ENCODE results near the gene TMEM127. TPM values are rescaled to one million over a fixed set of nuclear protein-coding genes. Genes with fewer than 3 reads are reported as not detected.

Gene TMEM127
- total RNA-seq, 2 donors from 2014 or later, result 27.0 to 28.3 TPM

DNA sequence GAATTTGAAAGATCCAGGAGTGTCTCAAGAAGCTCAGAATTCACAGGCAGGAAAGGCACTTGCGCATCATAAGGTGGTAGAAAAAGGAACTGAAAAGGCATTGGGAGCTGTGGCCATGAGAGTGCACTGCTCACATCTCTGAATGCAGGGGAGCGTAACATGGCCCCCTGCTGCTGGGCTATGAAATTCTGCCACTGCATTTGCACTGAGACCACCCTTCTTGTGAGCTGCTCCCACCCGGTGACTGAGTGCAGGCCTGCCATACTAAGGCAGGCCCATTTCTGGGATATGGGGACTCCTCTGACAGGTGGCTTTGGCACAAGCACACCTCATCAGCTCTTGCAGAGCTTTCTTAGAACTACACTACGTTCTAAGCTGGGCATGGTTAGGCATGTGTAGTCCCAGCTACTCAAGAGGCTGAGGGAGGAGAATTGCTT lies 31.9 kb downstream of the TMEM127 start:
- H3K27me3 ChIP-seq (ENCODE audit: control insufficient read depth, insufficient read depth, low read length, poor library complexity, severe bottlenecking), result no peaks in the 10 kb centered on the region
- H3K27ac ChIP-seq (ENCODE audit: low read depth, low read length), result no peak overlapping the region
- Mint-ChIP-seq H3K9me3 (no peaks in the 10 kb centered on the region), H3K27me3 (ENCODE audit: insufficient read depth) (no peaks in the 10 kb centered on the region), H3K4me3 (no peak overlapping the region), H3K4me1 (no peaks in the 10 kb centered on the region), H3K36me3 (ENCODE audit: low read depth) (peaks cover 3% of the 10 kb centered on the region), H3K27ac (no peak overlapping the region)
- H3K4me3 ChIP-seq (ENCODE audit: low read length), result no peak overlapping the region
- DNase-seq, result no peak
- no peaks in the 10 kb centered on the region for H3K4me1 ChIP-seq (ENCODE audit: control insufficient read depth, insufficient read depth, low read length)
- no peaks in the 10 kb centered on the region for H3K36me3 ChIP-seq (ENCODE audit: control insufficient read depth, insufficient read depth, low read length)
- no peak overlapping the region for H3K9ac ChIP-seq (ENCODE audit: extremely low read depth, low read length, poor library complexity, severe bottlenecking)
- H3K9me3 ChIP-seq (ENCODE audit: control insufficient read depth, low read length), result no peaks in the 10 kb centered on the region
- 89 to 91% methylated on average over 4 of the region's 4 CpGs for WGBS, 2 experiments (ENCODE audit: insufficient coverage in 1 of 2, insufficient read length in 1 of 2)
- TF ChIP-seq, protein P1, sequence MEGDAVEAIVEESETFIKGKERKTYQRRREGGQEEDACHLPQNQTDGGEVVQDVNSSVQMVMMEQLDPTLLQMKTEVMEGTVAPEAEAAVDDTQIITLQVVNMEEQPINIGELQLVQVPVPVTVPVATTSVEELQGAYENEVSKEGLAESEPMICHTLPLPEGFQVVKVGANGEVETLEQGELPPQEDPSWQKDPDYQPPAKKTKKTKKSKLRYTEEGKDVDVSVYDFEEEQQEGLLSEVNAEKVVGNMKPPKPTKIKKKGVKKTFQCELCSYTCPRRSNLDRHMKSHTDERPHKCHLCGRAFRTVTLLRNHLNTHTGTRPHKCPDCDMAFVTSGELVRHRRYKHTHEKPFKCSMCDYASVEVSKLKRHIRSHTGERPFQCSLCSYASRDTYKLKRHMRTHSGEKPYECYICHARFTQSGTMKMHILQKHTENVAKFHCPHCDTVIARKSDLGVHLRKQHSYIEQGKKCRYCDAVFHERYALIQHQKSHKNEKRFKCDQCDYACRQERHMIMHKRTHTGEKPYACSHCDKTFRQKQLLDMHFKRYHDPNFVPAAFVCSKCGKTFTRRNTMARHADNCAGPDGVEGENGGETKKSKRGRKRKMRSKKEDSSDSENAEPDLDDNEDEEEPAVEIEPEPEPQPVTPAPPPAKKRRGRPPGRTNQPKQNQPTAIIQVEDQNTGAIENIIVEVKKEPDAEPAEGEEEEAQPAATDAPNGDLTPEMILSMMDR (conservative IDR thresholded peaks at IDR 0.05), result no peak

DNA sequence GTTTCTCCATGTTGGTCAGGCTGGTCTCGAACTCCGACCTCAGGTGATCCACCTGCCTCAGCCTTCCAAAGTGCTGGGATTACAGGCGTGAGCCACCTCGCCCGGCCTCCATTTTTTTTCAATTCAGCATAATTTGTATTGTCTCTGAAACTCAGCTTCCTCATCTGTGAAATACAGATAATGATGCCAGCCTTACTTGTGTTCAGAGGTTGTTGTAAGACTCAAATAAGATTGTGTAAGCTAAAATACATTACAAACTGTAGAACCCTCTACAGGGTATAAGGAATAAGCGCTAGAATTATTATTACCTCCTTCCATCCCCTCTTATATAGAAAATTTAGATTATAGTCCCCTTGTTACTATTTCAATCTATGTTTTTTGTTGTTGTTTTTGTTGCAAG lies 32.4 kb downstream of the TMEM127 start:
- Histone ChIP-seq H3K27me3 (ENCODE audit: control insufficient read depth, insufficient read depth, low read length, poor library complexity, severe bottlenecking) (no peaks in the 10 kb centered on the region), H3K9me3 (ENCODE audit: control insufficient read depth, low read length) (no peaks in the 10 kb centered on the region)

DNA sequence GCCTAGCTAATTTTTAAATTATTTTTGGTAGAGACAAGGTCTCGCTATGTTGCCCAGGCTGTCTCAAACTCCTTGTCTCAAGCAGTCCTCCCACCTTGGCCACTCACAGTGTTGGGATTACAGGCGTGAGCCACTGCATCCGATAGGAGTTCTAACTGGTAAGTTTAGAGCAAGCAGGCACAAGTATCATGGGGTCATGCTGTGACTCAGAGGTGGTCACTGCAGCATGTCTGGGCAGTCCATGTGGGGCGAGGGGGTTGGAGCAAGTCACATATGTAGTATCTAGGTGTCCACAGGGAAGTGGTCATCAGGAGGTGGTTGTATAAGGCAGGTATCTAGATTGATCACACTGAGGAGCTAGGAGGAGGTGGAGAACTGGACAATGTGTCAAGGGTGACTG lies 34.5 kb downstream of the TMEM127 start:
- DNase-seq, result no peak
- WGBS, 2 experiments (ENCODE audit: insufficient coverage in 1 of 2, insufficient read length in 1 of 2), result 93% methylated on average over 3 to 4 of the region's 4 CpGs
- Mint-ChIP-seq H3K27me3 (ENCODE audit: insufficient read depth) (no peaks in the 10 kb centered on the region), H3K9me3 (no peaks in the 10 kb centered on the region), H3K36me3 (ENCODE audit: low read depth) (peaks cover 3% of the 10 kb centered on the region), H3K4me1 (no peaks in the 10 kb centered on the region), H3K27ac (no peak overlapping the region), H3K4me3 (no peak overlapping the region)
- Histone ChIP-seq H3K9ac (ENCODE audit: extremely low read depth, low read length, poor library complexity, severe bottlenecking) (no peak overlapping the region), H3K27ac (ENCODE audit: low read depth, low read length) (no peak overlapping the region), H3K36me3 (ENCODE audit: control insufficient read depth, insufficient read depth, low read length) (no peaks in the 10 kb centered on the region), H3K4me3 (ENCODE audit: low read length) (no peak overlapping the region), H3K4me1 (ENCODE audit: control insufficient read depth, insufficient read depth, low read length) (no peaks in the 10 kb centered on the region), H3K9me3 (ENCODE audit: control insufficient read depth, low read length) (no peaks in the 10 kb centered on the region), H3K27me3 (ENCODE audit: control insufficient read depth, insufficient read depth, low read length, poor library complexity, severe bottlenecking) (no peaks in the 10 kb centered on the region)
- TF ChIP-seq, protein P1 (conservative IDR thresholded peaks at IDR 0.05), result no peak

More for the DNA sequence above, 32.4 kb downstream of the TMEM127 start:
- Mint-ChIP-seq H3K4me1 (no peaks in the 10 kb centered on the region), H3K36me3 (ENCODE audit: low read depth) (peaks cover 3% of the 10 kb centered on the region), H3K9me3 (no peaks in the 10 kb centered on the region), H3K4me3 (no peak overlapping the region), H3K27me3 (ENCODE audit: insufficient read depth) (no peaks in the 10 kb centered on the region), H3K27ac (no peak overlapping the region)
- WGBS, 2 experiments (ENCODE audit: insufficient coverage in 1 of 2, insufficient read length in 1 of 2), result 96 to 100% methylated on average over 2 to 5 of the region's 6 CpGs
- Histone ChIP-seq H3K36me3 (ENCODE audit: control insufficient read depth, insufficient read depth, low read length) (no peaks in the 10 kb centered on the region), H3K9ac (ENCODE audit: extremely low read depth, low read length, poor library complexity, severe bottlenecking) (no peak overlapping the region), H3K4me3 (ENCODE audit: low read length) (no peak overlapping the region), H3K4me1 (ENCODE audit: control insufficient read depth, insufficient read depth, low read length) (no peaks in the 10 kb centered on the region), H3K27ac (ENCODE audit: low read depth, low read length) (no peak overlapping the region)
- TF ChIP-seq, protein P1 (conservative IDR thresholded peaks at IDR 0.05), result no peak
- DNase-seq, result no peak

Measured in endodermal cell (in vitro differentiated cells).